ENCODE data around the gene KCTD15. TPM values are rescaled to one million over a fixed set of nuclear protein-coding genes. Genes with fewer than 3 reads are reported as not detected.

KCTD15 gene
- total RNA-seq, 2 donors from 2014 or later: 13.8 to 15.1 TPM

Other genes with a start within 250 kb of the KCTD15 start
- 1 to 10 TPM in 1 of 2 donors, not detected in 1; 2.7 TPM for gene CHST8, start 174.9 kb upstream of the KCTD15 start, total RNA-seq